Psoas muscle (tissue), 8 donors: ENCODE results near the gene ATXN2. TPM values are rescaled to one million over a fixed set of nuclear protein-coding genes. Genes with fewer than 3 reads are reported as not detected.
"Not testable (repeated sequence)": the region's sequence is repeated elsewhere in the genome, so short reads cannot be mapped to it uniquely, and the experiment has no call there.

Source experiments
- ATAC-seq, 4 donors: fragments of 200-7000 bp; cut with Tn5 transposase; one replicate each; pipeline ENCODE4 v1.9.1; 2020; ENCODE audit warnings: moderate library complexity in 3 of 4, mild to moderate bottlenecking in 2 of 4
- DNase-seq, 2 donors: peaks; one replicate each; pipeline ENCODE4 v3.0.0-alpha.2; 2020
- H3K27ac ChIP-seq: fragments of 200-600 bp; one replicate; pipeline ENCODE4 v1.8.0; 2022
- H3K27me3 ChIP-seq, 3 donors: fragments of 200-600 bp in 1 of 3; one replicate each; pipeline versions ENCODE4 v1.6.1 to v1.8.0; 2013 to 2022; ENCODE audit warnings: low read length in 2 of 3, mild to moderate bottlenecking in 2 of 3, moderate library complexity in 1 of 3; ENCODE audit not compliant: insufficient read depth in 3 of 3
- H3K36me3 ChIP-seq, 2 donors: fragments of 200-600 bp in 1 of 2; one replicate each; pipeline versions ENCODE4 v1.6.1 to v1.8.0; 2013 to 2022; ENCODE audit warnings: low read depth in 1 of 2, mild to moderate bottlenecking in 1 of 2, moderate library complexity in 1 of 2; ENCODE audit not compliant: insufficient read depth in 1 of 2
- H3K4me1 ChIP-seq: fragments of 200-600 bp; one replicate; pipeline ENCODE4 v1.8.0; 2022
- H3K4me3 ChIP-seq: fragments of 200-600 bp; one replicate; pipeline ENCODE4 v1.8.0; 2022; ENCODE audit warnings: mild to moderate bottlenecking
- H3K9me3 ChIP-seq: fragments of 200-600 bp; one replicate; pipeline ENCODE4 v1.8.0; 2022
- WGBS, 3 donors: extraction: QIAGEN DNeasy Blood & Tissue Kit; methylation state at CpG; one replicate each; pipeline versions ENCODE4 v1.1.6 to v1.1.7; 2013; 5-methylcytosine and 5-hydroxymethylcytosine counted together
- intact Hi-C, 2 donors: fragments of 100-400 bp; cut with DNase I; formaldehyde crosslinking; loops; one replicate each; pipeline versions ENCODE4 v1.11.0 to v1.14.2; 2022
- polyA plus RNA-seq, 3 donors: library from polyadenylated mRNA; stranded (reverse); fragments of 200-250 nt; gene quantifications; one replicate each; pipeline ENCODE4 v1.2.3, GENCODE V29; 2013
- total RNA-seq, 4 donors: library from RNA; stranded (reverse); fragmentation: NEBNext Ultra II Directional in 2 of 4; extraction: Animal tissue kit (Norgen Biotek cat#: 25700) in 2 of 4; gene quantifications; one replicate each; pipeline versions ENCODE4 v1.2.1 to v1.2.4, GENCODE V29; 2021 to 2023
- TF ChIP-seq, protein P1 (sequence below): fragments of 200-600 bp; IDR thresholded peaks from one replicate; pipeline ENCODE4 v1.8.0; 2022; ENCODE audit warnings: antibody characterized with exemption
- donor health status: healthy with polysubstance abuse.
- donor health status: DM: no; HTN: no; CAD: no; lungs with moderate emphysema.
- donor health status: Bipolar disorder and iron deficiency.
- donor health status: healthy.
- donor health status: DM: yes; HTN: yes; CAD: no.
- donor health status: DM: no; HTN: no; CAD: no.
- donor health status: DM: no; HTN: no; CAD: no.
- donor health status: DM: yes; HTN: yes; CAD: no.

ATXN2 gene
- total and polyA plus RNA-seq, 7 donors: 17.2 to 39.2 (median 32.9) TPM

GRCh38 chr12:111596985-111597830 lies 1.9 kb downstream of the ATXN2 start:
- intact Hi-C loops: loop anchor here in 1 of 2 donors (5.0 kb wide), 1 partner anchor 35 kb away; no protein-coding TSS in a partner anchor
- WGBS, 3 donors: 4 to 5% (median 4%) methylated on average over 33 of the region's 33 CpGs
- peaks cover 42% of the 10 kb centered on the region for H3K4me1 ChIP-seq

DNA sequence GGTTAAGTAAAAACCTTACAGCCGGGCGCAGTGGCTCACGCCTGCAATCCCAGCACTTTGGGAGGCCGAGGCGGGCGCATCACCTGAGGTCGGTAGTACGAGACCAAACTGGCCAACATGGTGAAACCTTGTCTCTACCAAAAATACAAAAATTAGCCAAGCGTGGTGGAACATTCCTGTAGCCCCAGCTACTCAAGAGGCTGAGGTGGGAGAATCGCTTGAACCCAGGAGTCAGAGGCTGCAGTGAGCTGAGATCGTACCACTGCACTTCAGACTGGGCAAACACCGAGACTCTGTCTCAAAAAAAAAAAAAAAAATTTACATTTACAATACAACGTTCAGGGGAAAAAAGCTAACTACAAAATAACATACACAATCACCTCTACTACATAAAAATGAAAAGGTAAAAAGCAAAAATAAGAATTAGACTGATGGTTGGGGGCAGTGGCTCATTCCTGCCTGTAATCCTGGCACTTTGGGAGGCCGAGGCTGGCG lies 3.7 kb downstream of the ATXN2 start:
- not testable (repeated sequence) for DNase-seq, H3K27me3 ChIP-seq, H3K27ac ChIP-seq, H3K9me3 ChIP-seq, H3K4me3 ChIP-seq, ATAC-seq, H3K36me3 ChIP-seq
- WGBS, 3 donors: 75 to 83% (median 77%) methylated on average over 15 of the region's 15 CpGs
- intact Hi-C loops: loop anchor here in 1 of 2 donors (5.0 kb wide), 1 partner anchor 33 kb away; no protein-coding TSS in a partner anchor
- H3K4me1 ChIP-seq: peaks cover 42% of the 10 kb centered on the region

More at GRCh38 chr12:111596985-111597830, 1.9 kb downstream of the ATXN2 start:
- H3K27ac ChIP-seq: peak overlapping the region; percentile 96
- TF ChIP-seq, protein P1, sequence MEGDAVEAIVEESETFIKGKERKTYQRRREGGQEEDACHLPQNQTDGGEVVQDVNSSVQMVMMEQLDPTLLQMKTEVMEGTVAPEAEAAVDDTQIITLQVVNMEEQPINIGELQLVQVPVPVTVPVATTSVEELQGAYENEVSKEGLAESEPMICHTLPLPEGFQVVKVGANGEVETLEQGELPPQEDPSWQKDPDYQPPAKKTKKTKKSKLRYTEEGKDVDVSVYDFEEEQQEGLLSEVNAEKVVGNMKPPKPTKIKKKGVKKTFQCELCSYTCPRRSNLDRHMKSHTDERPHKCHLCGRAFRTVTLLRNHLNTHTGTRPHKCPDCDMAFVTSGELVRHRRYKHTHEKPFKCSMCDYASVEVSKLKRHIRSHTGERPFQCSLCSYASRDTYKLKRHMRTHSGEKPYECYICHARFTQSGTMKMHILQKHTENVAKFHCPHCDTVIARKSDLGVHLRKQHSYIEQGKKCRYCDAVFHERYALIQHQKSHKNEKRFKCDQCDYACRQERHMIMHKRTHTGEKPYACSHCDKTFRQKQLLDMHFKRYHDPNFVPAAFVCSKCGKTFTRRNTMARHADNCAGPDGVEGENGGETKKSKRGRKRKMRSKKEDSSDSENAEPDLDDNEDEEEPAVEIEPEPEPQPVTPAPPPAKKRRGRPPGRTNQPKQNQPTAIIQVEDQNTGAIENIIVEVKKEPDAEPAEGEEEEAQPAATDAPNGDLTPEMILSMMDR: no peak
- no peaks in the 10 kb centered on the region for H3K9me3 ChIP-seq
- peak; percentile 45 to 71 for DNase-seq
- ATAC-seq: peak in 3 of 4 donors; percentile 38 to 52 (median 47)
- no peaks in the 10 kb centered on the region for H3K27me3 ChIP-seq
- peak overlapping the region; percentile 85 for H3K4me3 ChIP-seq
- H3K36me3 ChIP-seq: no peaks in the 10 kb centered on the region

DNA sequence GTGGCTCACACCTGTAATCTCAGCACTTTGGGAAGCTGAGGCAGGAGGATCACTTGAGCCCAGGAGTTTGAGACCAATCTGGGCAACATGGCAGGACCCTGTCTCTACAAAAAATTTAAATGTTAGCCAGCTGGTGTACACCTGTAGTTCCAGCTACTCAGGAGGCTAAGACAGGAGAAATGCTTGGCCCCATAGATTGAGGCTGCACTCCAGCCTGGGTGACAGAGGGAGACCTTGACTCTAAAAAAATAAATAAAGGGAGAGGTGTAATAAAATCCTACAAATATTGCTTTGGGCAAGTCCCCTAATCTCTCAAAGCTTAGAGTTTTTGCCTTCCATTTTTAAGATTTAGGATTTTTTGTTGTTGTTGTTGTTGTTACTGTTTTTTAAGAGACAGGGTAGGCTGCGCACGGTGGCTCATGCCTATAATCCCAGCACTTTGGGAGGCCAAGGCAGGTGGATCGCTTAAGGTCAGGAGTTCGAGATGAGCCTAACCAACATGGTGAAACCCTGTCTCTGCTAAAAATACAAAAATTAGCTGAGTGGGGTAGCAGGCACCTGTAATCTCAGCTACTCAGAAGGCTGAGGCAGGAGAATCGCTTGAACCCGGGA lies 7.6 kb downstream of the ATXN2 start:
- H3K27me3 ChIP-seq, H3K9me3 ChIP-seq, H3K27ac ChIP-seq, H3K36me3 ChIP-seq, intact Hi-C loops, ATAC-seq, DNase-seq, H3K4me3 ChIP-seq: not testable (repeated sequence)
- WGBS, 3 donors: 86 to 90% (median 87%) methylated on average over 6 of the region's 6 CpGs
- H3K4me1 ChIP-seq: peaks cover 43% of the 10 kb centered on the region

GRCh38 chr12:111590552-111590951 lies 8.6 kb downstream of the ATXN2 start:
- Histone ChIP-seq H3K9me3 (no peaks in the 10 kb centered on the region), H3K27ac (no peak overlapping the region), H3K4me1 (peaks cover 35% of the 10 kb centered on the region), H3K4me3 (no peak overlapping the region), H3K27me3 (no peaks in the 10 kb centered on the region), H3K36me3 (no peaks in the 10 kb centered on the region)
- ATAC-seq (no peak), DNase-seq (no peak)
- intact Hi-C loops: no loop called here
- WGBS, 3 donors: 83 to 91% (median 90%) methylated on average over 6 of the region's 6 CpGs
- TF ChIP-seq, protein P1: no peak

GRCh38 chr12:111589601-111590000 lies 9.5 kb downstream of the ATXN2 start:
- TF ChIP-seq, protein P1: no peak
- intact Hi-C loops: no loop called here
- Histone ChIP-seq H3K4me1 (peaks cover 26% of the 10 kb centered on the region), H3K27ac (no peak overlapping the region), H3K36me3 (no peaks in the 10 kb centered on the region), H3K9me3 (no peaks in the 10 kb centered on the region), H3K27me3 (no peaks in the 10 kb centered on the region), H3K4me3 (no peak overlapping the region)
- 94 to 97% (median 96%) methylated on average over 9 of the region's 9 CpGs for WGBS, 3 donors
- DNase-seq (no peak), ATAC-seq (no peak)
